HG03103 (cell line): Measurements from ENCODE around the gene ZBTB33.

ENCODE experiments used
- ATAC-seq: cut with Tn5 transposase; IDR thresholded peaks from one replicate; pipeline ENCODE4 v1.9.1; 2021; ENCODE audit warnings: low read depth; ENCODE audit not compliant: unreplicated experiment

ZBTB33 gene

DNA sequence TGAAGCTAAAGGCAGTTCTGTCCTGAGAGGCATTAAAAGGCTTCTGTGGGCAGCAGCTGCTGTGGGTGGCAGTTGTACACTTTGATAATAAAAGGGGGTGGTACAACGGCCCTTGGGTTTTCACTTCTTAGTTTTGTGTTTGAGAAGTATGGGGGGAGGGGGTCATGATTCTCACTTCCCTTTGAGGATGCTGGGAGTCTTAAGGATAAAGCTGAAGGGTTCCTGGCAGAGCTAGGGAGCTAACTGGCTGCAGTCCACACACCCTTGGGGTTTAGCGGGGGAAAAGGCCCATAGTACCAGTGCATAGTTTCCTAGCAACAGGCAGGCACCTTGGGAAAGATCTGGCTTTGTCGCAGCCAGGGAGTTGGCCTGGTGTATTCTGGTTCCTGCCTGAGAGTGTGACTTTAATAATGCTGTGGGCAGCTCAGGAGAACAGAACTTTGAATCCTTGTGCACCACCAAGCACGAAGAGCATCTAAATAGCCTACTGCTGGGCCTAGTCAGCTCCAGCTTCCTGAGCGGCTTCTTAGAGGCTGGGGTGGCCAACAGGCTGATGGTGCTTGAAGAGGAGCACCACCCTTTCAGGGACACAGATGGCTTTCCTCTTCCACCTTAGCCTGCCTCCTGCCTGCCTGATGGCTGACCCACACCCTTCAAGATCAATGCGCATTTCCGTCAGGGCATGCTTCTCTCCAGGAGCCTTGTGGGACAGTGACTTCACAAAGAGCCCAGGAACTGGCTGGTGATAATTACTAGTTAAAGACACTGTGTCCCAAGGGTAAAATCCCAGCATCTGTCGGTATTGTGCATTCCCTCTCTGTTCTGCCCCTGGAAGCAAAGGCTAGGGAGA lies 12.5 kb downstream of the ZBTB33 start:
- ATAC-seq = no peak

DNA sequence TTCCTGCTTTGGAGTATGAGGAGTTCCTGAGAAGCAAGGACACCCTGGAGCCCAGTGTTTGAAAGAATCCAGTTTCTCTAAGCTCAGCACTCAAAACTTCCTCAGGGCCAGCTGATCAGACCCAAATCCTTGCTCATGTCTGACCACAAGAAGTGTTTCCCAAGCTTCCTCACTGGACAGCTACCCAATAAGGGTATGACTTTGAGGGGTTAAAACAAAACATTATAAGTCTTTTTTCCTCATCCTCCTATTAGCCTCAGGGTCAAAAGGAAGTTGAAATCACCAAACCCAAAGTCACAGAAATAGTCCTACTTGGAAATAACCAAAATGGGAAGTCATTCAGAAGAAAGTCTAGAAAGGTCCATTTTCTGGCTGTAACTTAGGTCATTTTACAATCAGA lies 13.7 kb downstream of the ZBTB33 start:
- no peak for ATAC-seq

GRCh38 chrX:120269373-120270035 lies 18.9 kb downstream of the ZBTB33 start:
- no peak for ATAC-seq

GRCh38 chrX:120270567-120270966 lies 20.0 kb downstream of the ZBTB33 start:
- ATAC-seq = no peak

- ATAC-seq = no peak
Measured at GRCh38 chrX:120271218-120271617, 20.6 kb downstream of the ZBTB33 start.

DNA sequence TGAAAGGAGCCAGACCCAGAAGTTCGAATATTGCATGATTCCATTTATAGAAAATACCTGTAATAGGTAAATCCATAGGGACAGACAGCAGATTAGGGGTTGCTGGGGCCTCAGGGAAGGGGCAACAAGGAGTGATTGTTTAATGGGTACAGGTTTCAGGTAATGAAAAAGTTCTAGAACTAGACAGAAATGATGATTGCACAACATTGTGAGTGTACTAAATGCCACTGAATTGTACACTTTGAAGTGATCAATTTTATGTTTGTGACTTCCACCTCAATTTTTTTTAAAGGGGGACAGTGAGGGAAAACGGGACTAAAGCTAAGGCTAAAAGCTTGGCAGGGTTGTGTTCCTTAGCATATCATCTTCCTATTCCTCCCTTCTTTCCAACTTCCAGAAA lies 23.5 kb downstream of the ZBTB33 start:
- no peak for ATAC-seq

DNA sequence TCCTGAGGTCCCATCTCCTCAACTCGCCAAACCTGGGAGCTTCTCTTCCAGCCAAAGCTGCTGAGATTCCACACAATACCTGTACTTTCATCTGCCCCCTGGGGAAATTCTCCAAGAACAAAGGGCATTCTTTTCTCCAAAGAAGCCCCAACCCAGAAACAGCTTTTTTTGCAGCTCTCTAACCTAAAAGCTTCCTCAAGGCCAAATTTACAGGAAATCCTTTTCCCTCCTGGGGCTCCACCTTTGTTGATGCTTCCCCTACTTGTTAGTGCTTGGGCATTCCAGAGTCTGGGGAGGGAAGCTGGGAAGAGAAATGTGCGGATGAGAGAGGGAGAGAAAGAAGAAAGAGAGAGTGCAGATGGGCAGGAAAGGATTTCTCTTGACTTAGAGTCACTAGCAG lies 24.3 kb downstream of the ZBTB33 start:
- no peak for ATAC-seq

- no peak for ATAC-seq
Measured at GRCh38 chrX:120281021-120281624, 30.5 kb downstream of the ZBTB33 start.

GRCh38 chrX:120281761-120282160 lies 31.1 kb downstream of the ZBTB33 start:
- ATAC-seq = no peak

DNA sequence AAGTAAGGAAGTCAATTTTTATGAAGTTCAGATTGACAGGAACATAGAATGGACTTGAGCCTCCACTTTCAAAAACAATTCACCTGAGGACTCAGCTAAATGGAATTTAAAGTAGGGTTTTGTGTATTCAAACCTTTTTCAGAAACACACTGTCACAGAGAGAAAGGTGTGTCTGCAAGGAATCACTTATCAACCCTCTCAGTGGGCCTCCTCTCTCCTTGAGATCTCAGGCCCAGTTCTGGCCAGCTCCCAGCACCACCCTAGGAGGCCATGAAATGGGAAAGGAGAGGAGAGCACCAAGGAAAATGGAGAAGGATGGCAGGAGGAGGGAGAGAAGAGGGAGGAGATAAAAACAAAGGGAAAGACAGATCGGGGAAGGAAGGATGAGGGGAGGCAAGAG lies 32.1 kb downstream of the ZBTB33 start:
- ATAC-seq = no peak

DNA sequence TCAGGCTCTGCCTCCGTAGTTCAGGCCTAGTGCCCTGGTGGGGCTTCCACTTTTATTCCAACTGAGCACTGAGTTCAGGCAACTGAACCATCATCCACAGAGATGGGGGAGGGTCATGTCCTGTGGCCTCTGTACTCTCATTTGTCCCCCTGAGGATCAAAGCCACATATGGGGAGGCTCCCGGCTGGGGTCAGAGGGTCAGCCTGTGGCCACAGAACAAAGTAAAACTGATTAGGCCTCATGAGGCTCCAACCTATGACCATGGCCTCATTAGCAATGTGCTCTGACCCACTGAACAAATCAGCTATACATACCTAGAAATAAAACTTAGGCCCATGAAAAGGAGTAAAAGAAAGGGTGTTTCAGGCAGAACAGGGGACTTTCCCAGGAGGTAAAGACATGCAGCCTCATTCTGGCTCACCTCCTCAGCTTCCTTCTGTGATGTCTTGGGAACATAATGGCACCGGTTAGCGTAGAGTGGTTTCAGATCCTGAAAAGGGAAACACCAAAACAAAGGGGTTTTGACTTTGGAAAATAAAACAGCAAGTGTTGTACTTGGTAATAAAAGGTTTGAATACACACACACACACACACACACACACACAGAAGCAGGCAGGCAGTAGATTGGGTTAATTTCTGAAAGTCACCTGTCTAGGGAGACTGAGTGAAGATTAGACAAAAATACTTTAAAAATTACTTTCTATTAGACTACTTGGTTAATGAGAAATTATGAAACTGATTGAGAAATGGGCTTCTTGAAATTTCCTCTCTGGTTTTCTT lies 36.3 kb downstream of the ZBTB33 start:
- no peak for ATAC-seq

DNA sequence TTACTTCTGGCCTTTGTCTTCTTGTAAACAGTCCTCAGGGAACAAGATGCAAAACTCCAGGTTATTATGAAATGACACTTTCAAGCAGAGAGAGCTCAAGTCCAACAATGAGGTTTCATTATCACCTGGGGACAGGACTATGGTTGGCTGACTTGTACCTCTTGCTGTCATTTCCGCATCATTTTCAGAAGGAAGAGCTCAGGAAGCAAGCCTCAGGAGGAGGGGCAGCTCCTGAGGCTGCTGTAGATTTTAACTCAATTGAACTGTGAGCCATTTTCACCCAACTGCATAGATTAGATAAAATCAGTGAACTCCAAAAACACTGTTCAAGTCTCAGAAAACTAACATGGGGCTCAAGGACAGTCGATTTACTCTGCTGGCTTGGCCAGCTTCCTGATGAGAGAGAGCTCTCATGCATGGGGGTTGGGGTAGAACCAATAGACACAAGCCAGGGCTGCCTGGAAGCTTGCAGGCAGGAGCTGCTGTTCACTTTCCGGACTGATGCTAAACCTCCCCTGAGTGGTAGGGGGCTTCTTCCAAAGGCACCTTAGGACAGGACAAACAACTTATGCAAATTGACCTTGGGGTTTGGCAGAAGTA lies 37.0 kb downstream of the ZBTB33 start:
- ATAC-seq = no peak

GRCh38 chrX:120290107-120290506 lies 39.5 kb downstream of the ZBTB33 start:
- ATAC-seq = no peak

GRCh38 chrX:120291211-120291610 lies 40.6 kb downstream of the ZBTB33 start:
- ATAC-seq = no peak

GRCh38 chrX:120293015-120293414 lies 42.4 kb downstream of the ZBTB33 start:
- ATAC-seq = no peak

- no peak for ATAC-seq
Measured at GRCh38 chrX:120294651-120295050, 44.0 kb downstream of the ZBTB33 start.

DNA sequence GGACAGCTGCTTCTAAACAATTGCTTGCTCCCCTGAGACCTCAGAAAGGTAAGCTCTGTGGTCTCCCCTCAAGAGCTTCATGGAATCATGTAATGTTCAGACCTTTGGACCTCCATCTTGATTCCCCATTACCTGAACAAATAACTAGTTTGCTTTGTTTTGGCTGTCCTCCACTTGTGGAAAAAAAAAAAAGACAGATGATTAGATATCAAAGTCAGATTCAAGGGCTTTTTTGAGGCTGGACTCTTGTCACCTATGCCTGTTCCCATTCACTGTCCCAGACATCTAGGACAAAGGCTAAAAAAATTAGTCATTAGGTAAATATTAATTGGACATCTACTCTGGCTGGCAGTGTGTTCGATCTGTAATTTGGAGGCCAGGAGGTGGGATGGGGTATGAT lies 47.3 kb downstream of the ZBTB33 start:
- ATAC-seq = no peak

DNA sequence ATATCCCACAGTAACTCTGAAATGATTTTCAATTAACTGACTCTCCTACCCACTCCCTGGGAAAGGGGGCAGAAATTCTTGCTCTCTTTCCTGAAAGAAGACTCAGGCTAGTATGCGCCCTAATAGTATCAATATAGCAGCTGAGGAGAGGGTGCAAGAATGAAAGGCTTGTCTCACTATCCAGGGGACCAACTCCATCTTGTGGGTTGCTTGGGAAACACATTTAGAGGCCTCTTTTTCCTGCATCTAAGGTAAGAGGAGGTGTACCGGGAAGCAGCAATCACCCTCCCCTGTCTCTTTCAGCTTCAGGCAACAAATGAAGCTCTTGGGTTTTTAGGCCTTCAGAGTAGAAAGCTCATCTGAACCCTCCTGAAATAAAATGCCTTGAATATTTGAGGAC lies 49.3 kb downstream of the ZBTB33 start:
- ATAC-seq = no peak

- ATAC-seq = no peak
Measured at GRCh38 chrX:120301497-120301896, 50.9 kb downstream of the ZBTB33 start.

DNA sequence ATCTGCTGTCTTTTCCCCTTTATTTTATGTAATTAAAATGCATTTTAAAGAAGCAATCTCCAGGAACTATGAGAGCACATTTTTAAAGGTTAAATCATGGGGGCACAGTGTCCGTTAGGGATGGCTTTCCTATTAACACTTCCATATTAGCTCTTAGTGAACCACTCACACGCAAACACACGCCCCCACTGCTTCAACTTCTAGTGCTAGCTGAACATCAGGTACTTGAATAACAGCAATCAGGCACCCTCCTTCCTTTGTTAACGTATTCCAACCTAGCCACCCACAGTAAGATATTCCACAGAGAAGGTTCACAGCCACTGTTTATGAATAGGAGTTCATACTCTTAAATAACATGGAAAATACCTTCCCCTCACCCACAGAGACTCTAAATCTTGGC lies 51.3 kb downstream of the ZBTB33 start:
- no peak for ATAC-seq

DNA sequence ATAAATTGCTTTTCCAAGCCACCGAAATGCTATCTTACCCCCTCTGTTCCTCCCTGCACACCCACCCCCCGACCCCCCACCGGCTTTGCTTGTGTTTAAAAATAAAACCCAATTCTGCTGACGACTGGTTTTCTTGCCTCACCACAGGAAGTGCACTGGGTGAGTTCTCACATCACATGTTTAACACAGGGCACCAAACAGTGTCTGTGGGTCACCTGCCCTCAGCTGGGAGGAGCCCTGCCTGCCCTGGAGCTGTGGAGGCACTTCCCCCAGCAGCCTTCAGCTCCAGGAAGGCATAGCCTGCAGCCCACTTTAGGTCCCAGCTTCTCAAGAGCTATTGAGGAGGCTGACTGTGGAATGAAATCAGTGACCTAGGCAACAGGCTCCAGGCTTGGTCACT lies 51.8 kb downstream of the ZBTB33 start:
- ATAC-seq = peak; percentile 97
